HG03442 (cell line): Measurements from ENCODE around the gene NEIL1.
"Not testable (repeated sequence)": the region's sequence is repeated elsewhere in the genome, so short reads cannot be mapped to it uniquely, and the experiment has no call there.

Experiments used
- ATAC-seq: cut with Tn5 transposase; IDR thresholded peaks from one replicate; pipeline ENCODE4 v1.9.1; 2021; ENCODE audit warnings: mild to moderate bottlenecking, moderate library complexity; ENCODE audit not compliant: unreplicated experiment

The NEIL1 gene

DNA sequence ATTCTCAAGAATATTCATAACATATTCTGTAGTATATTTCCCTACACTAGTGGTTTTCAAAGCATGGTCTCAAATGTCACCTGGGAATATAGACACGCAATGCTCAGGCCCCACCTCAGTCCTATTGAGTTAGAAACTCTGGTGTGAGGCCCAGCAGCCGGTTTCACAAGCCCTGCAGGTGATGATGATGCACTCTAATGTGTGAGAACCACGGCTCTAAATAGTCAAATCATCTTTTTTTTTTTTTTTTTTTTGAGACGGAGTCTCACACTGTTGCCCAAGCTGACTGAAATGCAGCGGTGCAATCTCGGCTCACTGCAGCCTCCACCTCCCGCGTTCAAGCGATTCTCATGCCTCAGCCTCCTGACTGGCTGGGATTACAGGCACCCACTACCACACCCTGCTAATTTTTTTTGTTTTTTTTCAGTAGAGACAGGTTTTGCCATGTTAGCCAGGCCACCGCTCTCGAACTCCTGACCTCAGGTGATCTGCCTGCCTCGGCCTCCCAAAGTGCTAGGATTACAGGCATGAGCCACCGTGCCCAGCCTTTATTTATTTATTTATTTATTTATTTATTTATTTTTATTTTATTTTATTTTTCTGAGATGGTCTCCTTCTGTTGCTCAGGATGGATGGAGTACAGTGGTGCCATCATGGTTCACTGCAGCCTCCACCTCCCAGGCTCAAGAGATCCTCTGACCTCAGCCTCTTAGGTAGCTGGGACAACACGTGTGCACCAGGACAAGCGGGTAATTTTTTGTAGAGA, 13.0 kb upstream of the NEIL1 start:
- ATAC-seq: not testable (repeated sequence)

GRCh38 chr15:75335313-75335704, 11.5 kb upstream of the NEIL1 start:
- no peak for ATAC-seq

DNA sequence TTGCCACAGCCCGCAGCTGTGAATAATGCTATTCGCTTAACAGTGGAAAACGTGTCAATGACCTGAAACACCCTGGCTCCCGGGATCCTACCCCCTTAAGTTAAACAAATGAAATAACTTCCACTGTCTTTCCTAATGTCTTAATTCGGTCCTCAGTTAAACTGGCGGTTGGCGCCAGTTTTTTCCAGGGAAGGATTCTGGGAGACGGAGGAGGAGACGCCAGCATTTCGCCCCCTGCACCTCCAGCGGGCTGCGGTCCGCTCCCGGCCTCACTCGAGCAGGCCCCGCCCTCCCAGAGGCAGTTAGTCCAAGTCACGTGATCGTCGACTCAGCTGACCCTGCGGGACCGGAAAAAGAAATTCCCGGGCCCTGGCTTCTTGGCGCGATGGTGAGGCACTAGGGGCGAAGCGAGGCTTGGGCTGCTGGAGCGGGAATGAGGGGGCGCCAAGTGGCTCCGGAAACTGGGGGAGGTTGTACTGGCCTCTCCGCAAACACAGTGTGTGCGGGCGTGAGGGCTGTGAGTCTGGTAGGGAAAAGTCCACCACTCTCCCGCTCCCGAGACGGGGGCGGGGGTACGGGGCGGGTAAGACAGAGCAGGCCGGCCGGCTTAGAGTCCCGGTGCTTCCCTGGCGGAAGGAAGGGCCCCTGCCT, 11.0 kb upstream of the NEIL1 start, which contains the start of gene COMMD4:
COMMD4 (plus strand) TSS at position 359 of the 651 bp plus-strand sequence; CDS start at position 386, 27 bp downstream.
- peak; percentile 64 for ATAC-seq

DNA sequence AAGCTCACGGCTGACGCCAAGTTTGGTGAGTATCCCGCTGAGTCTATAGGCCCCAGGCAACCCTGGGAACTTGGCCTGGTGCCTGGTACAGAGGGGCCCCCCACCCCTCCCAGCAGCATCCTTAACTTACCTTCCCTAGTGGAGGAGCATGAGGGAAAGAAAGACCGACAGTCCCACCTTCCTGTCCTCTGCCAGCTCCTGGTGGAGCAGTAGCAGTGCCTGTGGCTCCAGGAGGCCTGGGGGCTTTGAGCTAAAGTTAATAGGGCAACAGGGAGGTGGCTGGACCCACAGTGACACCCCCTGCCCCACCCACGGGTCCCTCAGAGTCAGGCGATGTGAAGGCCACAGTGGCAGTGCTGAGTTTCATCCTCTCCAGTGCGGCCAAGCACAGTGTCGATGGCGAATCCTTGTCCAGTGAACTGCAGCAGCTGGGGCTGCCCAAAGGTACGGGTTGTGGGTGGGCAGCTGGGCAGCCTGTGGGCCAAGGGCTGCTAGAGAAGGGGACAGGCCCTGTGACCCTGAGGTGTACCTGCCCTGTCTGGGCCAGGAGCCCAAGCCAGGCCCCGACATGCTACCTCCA, 8.1 kb upstream of the NEIL1 start:
- ATAC-seq: no peak

DNA sequence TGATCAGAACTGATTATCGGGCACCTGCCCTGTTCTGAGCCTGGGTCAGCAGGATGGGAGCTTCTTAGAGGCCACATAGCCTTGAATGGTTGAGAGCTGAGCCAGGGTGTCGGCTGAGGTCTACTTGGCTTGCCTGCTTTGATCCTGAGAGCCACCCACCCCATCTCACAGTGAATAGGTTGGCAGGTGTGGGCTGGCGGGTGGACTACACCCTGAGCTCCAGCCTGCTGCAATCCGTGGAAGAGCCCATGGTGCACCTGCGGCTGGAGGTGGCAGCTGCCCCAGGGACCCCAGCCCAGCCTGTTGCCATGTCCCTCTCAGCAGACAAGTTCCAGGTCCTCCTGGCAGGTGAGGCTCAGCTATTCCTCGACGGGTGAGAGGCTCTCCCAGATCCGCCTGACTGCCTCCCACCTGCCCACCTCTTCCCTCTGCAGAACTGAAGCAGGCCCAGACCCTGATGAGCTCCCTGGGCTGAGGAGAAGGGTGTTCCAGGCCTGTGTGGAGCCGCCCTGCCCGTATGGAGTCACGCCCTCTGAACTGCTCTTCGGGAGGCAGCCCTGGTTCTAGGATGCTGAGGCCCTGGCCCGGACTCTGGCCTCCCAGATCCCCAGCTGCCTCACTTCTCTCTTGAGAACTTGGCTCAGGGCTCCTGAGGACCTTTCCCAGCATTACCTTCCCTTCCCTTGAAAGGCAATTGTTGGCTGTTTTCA, 7.2 kb upstream of the NEIL1 start:
- ATAC-seq: no peak

- no peak for ATAC-seq
These were observed 4.6 kb upstream of the NEIL1 start for GRCh38 chr15:75342221-75342620.

GRCh38 chr15:75343953-75344352, 2.9 kb upstream of the NEIL1 start:
- not testable (repeated sequence) for ATAC-seq

- ATAC-seq: no peak
These were observed 589 bp downstream of the NEIL1 start for GRCh38 chr15:75347222-75348033.

DNA sequence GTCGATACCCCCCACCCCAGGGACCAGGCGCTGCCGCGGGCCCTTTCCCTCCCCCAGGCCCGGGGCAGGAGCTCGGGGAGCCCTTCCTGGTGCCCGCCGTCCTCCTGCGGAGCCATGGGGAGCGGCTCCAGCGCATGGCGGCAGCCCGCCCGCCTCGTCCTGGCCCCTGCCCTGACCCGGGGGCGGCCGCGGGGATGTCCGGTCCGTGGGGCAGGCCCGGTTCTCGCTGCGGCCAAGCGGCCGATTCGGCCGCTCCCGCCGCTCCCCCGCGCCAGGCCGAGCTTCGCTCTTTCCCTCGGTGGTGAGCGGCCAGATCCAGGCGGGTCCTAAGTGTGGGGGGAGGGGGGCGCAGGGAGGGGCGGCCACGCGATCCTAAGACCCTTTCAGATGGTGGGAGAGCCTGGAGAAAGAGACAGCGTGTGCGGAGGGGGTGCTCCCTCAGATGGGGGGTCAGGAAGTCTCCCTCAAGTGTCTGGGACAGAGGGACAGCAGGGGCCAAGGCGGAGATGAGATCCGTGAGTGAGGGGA, 1.3 kb downstream of the NEIL1 start:
- ATAC-seq: no peak

GRCh38 chr15:75348562-75349350, 1.9 kb downstream of the NEIL1 start:
- ATAC-seq: no peak

DNA sequence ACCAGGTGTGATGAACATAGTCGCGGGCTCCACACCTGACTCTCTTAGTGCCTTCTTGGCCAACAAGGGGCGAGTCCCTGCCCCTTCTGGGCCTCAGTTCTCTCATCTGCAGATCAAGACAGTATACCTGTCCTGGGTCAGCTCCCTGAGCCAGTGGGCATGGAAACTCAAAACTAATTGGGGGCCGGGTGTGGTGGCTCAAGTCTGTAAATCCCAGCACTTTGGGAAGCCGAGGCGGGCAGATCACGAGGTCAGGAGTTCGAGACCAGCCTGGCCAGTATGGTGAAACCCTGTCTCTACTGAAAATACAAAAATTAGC, 2.5 kb downstream of the NEIL1 start:
- not testable (repeated sequence) for ATAC-seq

DNA sequence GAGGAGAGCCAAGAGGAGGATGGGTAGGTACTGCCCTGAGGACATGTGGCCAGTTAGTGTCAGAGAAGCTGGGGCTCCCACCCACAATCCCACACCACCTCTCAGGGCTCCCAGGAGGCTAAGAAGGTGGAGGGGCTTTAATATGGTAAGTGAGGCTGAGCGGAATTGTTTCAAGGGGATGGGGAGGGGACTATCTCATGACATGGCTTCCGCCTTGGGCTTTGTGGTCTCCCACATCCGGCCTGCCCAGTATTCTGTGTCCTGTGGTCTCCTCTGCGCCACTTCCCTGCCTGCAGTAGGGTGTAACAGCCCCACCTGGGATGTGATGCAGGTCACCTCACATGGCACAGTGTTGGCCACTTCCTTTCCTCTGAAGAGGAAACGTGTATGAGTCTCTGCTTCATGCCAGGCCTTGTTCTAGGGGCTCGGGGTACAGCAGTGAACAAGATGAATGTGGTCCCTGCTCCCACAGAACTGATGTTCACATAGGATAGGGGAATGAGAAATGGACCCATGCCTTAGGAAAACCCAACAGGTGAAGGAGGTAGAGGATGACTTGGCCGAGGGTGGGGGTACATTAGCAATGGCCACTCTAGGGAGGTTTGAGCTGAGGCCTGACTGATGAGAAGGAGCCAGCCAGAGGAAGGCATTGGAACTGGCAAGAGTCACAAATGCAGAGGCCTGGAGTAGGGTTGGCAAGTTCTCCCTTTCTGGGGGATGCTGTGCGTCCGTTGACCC, 3.2 kb downstream of the NEIL1 start:
- no peak for ATAC-seq

DNA sequence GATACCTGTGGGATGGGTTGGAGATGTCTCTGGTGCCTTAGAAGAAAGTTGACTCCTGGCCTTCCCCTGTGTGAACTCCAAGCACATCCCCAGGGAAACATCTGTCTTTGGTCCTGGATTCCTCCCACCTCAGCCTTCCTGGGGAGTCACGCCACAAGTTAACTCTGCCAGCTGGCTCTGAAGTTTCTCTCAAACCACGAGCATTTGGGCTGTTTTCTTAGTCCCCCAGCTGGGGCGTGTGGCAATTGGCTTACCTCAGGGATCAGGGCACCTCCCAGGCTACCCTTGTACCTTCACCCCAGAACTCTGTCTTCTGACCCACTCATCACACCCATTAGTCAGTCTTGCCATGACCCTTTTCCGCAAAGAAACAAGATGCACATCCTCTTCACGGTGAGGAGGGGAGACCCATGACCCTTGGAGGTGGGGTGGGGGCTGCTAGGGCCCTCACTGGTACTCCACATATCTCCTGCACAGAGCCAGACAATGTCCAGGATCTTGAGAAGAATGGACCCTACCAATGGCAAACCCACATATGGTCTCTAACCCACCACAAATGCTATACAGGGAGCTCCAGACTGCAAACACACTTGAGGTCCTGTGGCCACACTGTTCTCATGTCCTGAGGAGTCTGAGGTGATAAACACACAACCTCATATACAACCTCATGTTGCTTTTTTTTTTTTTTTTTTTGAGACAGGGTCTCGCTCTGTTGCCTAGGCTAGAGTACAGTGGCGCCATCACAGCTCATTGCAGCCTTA, 3.9 kb downstream of the NEIL1 start:
- ATAC-seq: no peak

DNA sequence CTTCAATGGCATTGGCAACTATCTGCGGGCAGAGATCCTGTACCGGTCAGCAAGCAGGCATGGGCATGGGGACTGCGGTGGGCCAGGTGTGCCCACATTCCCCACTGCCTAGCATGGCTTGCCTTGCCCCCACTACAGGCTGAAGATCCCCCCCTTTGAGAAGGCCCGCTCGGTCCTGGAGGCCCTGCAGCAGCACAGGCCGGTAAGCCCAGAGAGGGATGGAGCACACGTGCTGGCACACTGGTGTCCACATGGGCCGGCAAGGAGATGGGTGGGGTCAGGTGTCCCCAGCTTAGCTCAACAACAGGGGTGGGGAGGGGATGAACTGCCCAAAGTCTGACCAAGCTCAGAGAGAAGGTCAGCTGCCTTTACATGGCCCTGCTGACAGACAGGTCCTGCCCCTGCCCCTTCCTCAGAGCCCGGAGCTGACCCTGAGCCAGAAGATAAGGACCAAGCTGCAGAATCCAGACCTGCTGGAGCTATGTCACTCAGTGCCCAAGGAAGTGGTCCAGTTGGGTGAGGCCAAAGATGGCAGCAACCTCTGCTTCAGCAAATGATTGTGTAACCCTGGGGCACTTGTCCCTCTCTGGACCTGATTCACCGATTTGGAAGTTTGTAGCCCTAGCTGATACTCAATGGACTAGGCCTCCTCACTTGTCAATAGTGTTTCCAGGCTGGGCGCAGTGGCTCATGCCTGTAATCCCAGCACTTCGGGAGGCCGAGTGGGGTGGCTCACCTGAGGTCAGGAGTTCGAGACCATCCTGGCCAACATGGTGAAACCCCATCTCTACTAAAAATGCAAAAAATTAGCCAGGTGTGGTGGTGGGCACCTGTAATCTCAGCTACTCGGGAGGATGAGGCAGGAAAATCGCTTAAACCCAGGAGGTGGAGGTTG, 5.6 kb downstream of the NEIL1 start:
- no peak for ATAC-seq

DNA sequence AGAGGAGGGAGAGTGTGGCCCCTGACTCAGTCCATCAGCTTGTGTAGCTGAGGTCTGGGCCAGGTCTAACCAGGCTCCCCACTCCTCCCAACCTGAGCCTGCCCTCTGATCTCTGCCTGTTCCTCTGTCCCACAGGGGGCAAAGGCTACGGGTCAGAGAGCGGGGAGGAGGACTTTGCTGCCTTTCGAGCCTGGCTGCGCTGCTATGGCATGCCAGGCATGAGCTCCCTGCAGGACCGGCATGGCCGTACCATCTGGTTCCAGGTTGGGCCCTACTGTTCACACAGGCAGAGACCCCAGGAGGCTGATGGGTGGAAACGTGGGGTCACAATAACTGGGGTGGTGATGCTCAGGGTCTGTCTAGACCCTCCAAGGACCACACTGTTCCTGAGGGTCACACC, 6.8 kb downstream of the NEIL1 start:
- ATAC-seq: no peak

DNA sequence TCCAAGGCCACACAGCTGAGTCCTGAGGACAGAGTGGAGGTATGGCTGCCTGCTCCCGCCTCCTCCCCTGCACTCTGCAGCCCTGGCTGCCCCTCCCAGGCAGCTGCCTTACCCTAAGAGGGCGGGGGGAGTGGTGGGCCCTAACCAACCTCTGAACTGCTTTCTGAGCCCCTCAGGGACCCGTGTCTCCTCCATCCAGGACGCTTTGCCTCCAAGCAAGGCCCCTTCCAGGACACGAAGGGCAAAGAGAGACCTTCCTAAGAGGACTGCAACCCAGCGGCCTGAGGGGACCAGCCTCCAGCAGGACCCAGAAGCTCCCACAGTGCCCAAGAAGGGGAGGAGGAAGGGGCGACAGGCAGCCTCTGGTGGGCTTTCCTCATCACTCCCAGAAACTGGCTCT, 7.6 kb downstream of the NEIL1 start:
- no peak for ATAC-seq

DNA sequence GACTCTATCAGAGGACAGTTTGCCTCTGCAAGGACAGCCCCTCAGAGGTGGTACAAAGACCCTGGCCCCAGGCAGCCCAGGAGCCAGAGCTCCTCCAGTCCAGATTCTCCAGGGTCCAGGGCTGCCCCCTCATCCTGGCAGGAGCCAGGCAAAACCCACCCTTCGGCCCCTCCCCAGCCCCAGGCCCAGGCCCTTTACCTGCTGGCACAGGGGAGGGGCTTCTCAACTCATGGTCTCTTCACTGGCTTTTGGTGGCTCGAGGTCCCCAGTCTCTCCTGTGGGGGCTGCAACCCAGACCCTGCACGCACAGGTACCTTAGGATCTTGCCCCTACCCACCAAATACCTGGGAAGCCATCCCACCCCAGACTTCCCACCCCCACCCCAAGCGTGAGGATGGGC, 8.5 kb downstream of the NEIL1 start:
- no peak for ATAC-seq
